ENCODE data around the gene INF2. TPM values are rescaled to one million over a fixed set of nuclear protein-coding genes. Genes with fewer than 3 reads are reported as not detected.
"Not testable (repeated sequence)": the region's sequence is repeated elsewhere in the genome, so short reads cannot be mapped to it uniquely, and the experiment has no call there.

Gene INF2
- total RNA-seq, 6 donors from 2014 or later = 65.2 to 259 (median 131) TPM

DNA sequence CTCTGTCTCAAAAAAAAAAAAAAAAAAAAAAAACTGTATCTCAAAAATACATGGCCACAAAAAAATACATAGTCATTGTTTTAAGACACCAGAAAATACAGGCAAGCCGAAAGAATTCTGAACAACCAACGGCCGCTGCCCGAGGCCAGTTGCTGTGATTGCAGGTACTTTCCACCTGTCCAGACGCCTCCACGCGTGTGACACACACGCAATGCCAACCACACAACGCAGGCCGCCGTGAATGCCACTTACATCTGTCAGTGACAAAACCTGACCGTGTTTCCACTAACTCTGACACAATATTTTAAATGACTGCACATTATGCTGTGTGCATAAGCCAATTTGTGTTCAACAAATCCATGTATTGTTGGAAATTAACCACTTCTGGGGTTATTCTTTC lies 22.4 kb upstream of the INF2 start:
- no peaks in the 10 kb centered on the region for H3K27me3 ChIP-seq
- no peak overlapping the region for H3K4me3 ChIP-seq
- 90 to 92% methylated on average over 12 of the region's 12 CpGs for WGBS, 2 donors
- H3K27ac ChIP-seq = no peak overlapping the region
- no peak for ATAC-seq (ENCODE audit: low FRiP score in 2 of 2)
- H3K4me1 ChIP-seq = peaks cover 9 to 13% (median 11%) of the 10 kb centered on the region in 4 donors
- no peaks in the 10 kb centered on the region for H3K36me3 ChIP-seq
- TF ChIP-seq CTCF (IDR thresholded peaks at IDR 0.05) (no peak), POLR2A (IDR thresholded peaks at IDR 0.05) (no peak), POLR2AphosphoS5 (IDR thresholded peaks at IDR 0.05) (no peak), EP300 (IDR thresholded peaks at IDR 0.05) (no peak)
- H3K9me3 ChIP-seq = no peaks in the 10 kb centered on the region
- no peak for DNase-seq

DNA sequence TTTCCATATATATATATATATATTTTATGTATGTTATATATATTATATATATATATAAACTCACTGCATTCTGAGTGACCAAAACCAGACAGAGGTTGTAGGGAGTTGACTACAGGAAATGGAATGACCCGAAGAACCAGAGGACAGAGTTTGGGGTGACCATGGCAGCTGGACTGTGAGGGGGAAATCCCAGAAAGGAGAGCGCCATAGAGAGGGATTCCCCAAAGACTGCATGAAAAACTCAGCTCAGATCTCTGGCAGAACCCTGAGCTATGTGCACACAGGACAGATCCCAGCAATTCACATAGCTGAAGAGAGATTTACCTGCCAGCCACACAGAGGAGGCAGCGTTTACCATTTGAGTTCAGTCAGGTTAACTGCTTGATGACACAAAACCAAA lies 19.7 kb upstream of the INF2 start:
- 81 to 87% methylated on average over 3 of the region's 3 CpGs for WGBS, 2 donors
- no peaks in the 10 kb centered on the region for H3K36me3 ChIP-seq
- H3K9me3 ChIP-seq = no peaks in the 10 kb centered on the region
- H3K4me3 ChIP-seq = no peak overlapping the region
- DNase-seq = no peak
- no peaks in the 10 kb centered on the region for H3K27me3 ChIP-seq
- TF ChIP-seq EP300 (IDR thresholded peaks at IDR 0.05) = no peak
- no peak for TF ChIP-seq POLR2AphosphoS5 (IDR thresholded peaks at IDR 0.05)
- TF ChIP-seq POLR2A (IDR thresholded peaks at IDR 0.05) = no peak
- H3K27ac ChIP-seq = no peak overlapping the region
- no peak for ATAC-seq (ENCODE audit: low FRiP score in 2 of 2)
- peaks cover 9 to 13% (median 11%) of the 10 kb centered on the region in 4 donors for H3K4me1 ChIP-seq

- not testable (repeated sequence) for ATAC-seq (ENCODE audit: low FRiP score in 2 of 2); H3K27me3 ChIP-seq; H3K4me1 ChIP-seq; H3K27ac ChIP-seq; H3K4me3 ChIP-seq; H3K9me3 ChIP-seq; H3K36me3 ChIP-seq
- 72 to 84% methylated on average over 19 of the region's 19 CpGs for WGBS, 2 donors
- DNase-seq = peak in 1 of 2 donors; percentile 73
Observed at GRCh38 chr14:104671330-104671977, 18.0 kb upstream of the INF2 start.

DNA sequence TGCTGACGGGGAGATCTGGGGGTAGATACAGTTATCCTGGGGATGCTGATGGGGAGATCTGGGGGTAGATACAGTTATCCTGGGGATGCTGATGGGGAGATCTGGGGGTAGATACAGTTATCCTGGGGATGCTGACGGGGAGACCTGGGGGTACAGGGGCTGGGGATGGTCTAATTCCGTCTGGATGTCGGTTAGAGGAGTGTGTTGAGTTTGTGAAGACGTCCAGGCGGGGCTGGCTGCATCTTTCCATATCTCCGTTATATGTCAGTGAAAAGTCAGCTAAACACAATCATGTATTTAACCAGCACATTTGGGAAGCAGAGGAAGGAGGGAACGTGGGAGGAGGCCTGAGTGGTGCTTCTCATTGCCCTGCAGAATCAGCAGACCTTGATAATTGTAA lies 17.3 kb upstream of the INF2 start:
- H3K27me3 ChIP-seq; H3K9me3 ChIP-seq; H3K36me3 ChIP-seq; DNase-seq; H3K4me3 ChIP-seq; H3K4me1 ChIP-seq; ATAC-seq (ENCODE audit: low FRiP score in 2 of 2); H3K27ac ChIP-seq: not testable (repeated sequence)
- WGBS, 2 donors = 84 to 88% methylated on average over 7 of the region's 8 CpGs

DNA sequence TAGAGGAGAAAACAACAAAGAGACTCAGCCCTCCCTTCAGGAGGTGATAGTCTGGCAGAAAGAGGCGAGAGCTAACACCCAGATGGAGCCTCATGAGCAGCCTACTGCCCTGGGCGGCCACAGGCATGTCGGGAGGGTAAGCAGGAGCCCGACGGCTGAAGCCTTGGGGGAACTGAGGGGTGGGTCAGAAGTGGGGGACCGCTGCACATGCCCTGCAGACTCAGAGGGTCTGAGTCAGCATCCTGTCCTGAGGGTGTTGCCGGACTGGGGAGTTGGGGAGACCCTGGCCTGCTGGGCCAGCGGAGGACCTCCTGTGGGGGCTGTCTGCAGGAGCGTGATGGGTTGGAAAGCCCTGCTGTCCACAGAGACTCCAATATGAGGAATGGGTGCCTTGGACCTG lies 15.9 kb upstream of the INF2 start:
- TF ChIP-seq POLR2A (IDR thresholded peaks at IDR 0.05) (no peak), EP300 (IDR thresholded peaks at IDR 0.05) (no peak)
- H3K4me3 ChIP-seq = no peak overlapping the region
- peaks cover 13 to 19% (median 17%) of the 10 kb centered on the region in 4 donors for H3K4me1 ChIP-seq
- H3K27me3 ChIP-seq = no peaks in the 10 kb centered on the region
- no peaks in the 10 kb centered on the region for H3K9me3 ChIP-seq
- H3K36me3 ChIP-seq = no peaks in the 10 kb centered on the region
- no peak overlapping the region for H3K27ac ChIP-seq
- 87 to 95% methylated on average over 7 to 9 of the region's 9 CpGs for WGBS, 2 donors
- no peak for DNase-seq
- no peak for ATAC-seq (ENCODE audit: low FRiP score in 2 of 2)

DNA sequence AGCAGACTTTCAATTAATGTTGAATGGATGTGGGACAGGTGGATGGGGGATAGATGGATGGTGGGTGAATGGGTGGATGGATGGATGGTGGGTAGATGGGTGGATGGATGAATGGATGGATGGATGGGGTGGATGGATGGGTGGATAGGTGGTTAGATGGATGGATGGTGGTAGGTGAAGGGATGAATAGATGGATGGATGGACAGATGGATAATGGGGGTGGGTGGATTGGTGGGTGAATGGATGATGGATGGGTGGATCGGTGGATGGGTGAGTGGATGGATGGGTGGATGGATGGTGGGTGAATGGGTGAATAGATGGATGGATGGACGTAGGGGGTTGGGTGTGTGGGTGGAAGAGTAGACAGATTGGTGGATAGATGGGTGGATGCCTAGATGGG lies 14.0 kb upstream of the INF2 start:
- ATAC-seq (ENCODE audit: low FRiP score in 2 of 2) = no peak
- H3K27ac ChIP-seq = no peak overlapping the region
- TF ChIP-seq CTCF (IDR thresholded peaks at IDR 0.05) (no peak), POLR2AphosphoS5 (IDR thresholded peaks at IDR 0.05) (no peak), EP300 (IDR thresholded peaks at IDR 0.05) (no peak), POLR2A (IDR thresholded peaks at IDR 0.05) (no peak)
- H3K27me3 ChIP-seq = no peaks in the 10 kb centered on the region
- no peaks in the 10 kb centered on the region for H3K9me3 ChIP-seq
- 84 to 94% methylated on average over 2 of the region's 2 CpGs for WGBS, 2 donors
- H3K36me3 ChIP-seq = no peaks in the 10 kb centered on the region
- DNase-seq = no peak
- no peak overlapping the region for H3K4me3 ChIP-seq
- H3K4me1 ChIP-seq = peaks cover 32 to 35% (median 34%) of the 10 kb centered on the region in 4 donors

- peaks cover 40 to 43% (median 41%) of the 10 kb centered on the region in 4 donors for H3K4me1 ChIP-seq
Observed at GRCh38 chr14:104676130-104676693, 13.2 kb upstream of the INF2 start.

More at GRCh38 chr14:104676130-104676693, 13.2 kb upstream of the INF2 start:
- Histone ChIP-seq H3K36me3 (no peaks in the 10 kb centered on the region), H3K27me3 (no peaks in the 10 kb centered on the region), H3K27ac (peak overlapping the region in 3 of 4 donors; percentile 89 to 93 (median 93)), H3K4me3 (no peak overlapping the region), H3K9me3 (no peaks in the 10 kb centered on the region)
- no peak for ATAC-seq (ENCODE audit: low FRiP score in 2 of 2)
- 95 to 96% methylated on average over 3 to 6 of the region's 7 CpGs for WGBS, 2 donors
- TF ChIP-seq POLR2AphosphoS5 (IDR thresholded peaks at IDR 0.05) (no peak), CTCF (IDR thresholded peaks at IDR 0.05) (no peak), EP300 (IDR thresholded peaks at IDR 0.05) (no peak), POLR2A (IDR thresholded peaks at IDR 0.05) (no peak)
- DNase-seq = no peak

Measured in upper lobe of left lung (tissue), 6 donors.